Measurements from ENCODE around the gene CNKSR2. TPM values are rescaled to one million over a fixed set of nuclear protein-coding genes. Genes with fewer than 3 reads are reported as not detected.

CNKSR2 gene
- total RNA-seq, 1 experiment from 2014 or later, result 11.3 TPM

GRCh38 chrX:21581479-21581878, 207.3 kb downstream of the CNKSR2 start:
- ATAC-seq (no peak), DNase-seq (ENCODE audit: low spot score) (no peak)
- no peaks in the 10 kb centered on the region for H3K27me3 Mint-ChIP-seq (ENCODE audit: low read depth)
- H3K36me3 Mint-ChIP-seq, result peaks cover 5% of the 10 kb centered on the region; the same call in 1 of the 2 replicates
- TF ChIP-seq ELF4 (CRISPR knock-in tag; IDR thresholded peaks at IDR 0.05; ENCODE audit: low read depth), result no peak
- ChIA-PET CTCF (no interaction called here), POLR2A (no interaction called here)
- no peak overlapping the region for H3K27ac Mint-ChIP-seq
- peaks cover 5% of the 10 kb centered on the region for H3K4me1 Mint-ChIP-seq
- H3K9me3 Mint-ChIP-seq, result peaks cover 6% of the 10 kb centered on the region; the same call in 1 of the 2 replicates
- no peak overlapping the region for H3K4me3 Mint-ChIP-seq

- H3K4me1 Mint-ChIP-seq, result peaks cover 5% of the 10 kb centered on the region
- peaks cover 11% of the 10 kb centered on the region for H3K36me3 Mint-ChIP-seq
- no peak overlapping the region for H3K27ac Mint-ChIP-seq
- H3K4me3 Mint-ChIP-seq, result no peak overlapping the region
- no peaks in the 10 kb centered on the region for H3K27me3 Mint-ChIP-seq (ENCODE audit: low read depth)
- POLR2A ChIA-PET, result no interaction called here
- ATAC-seq, result no peak
- TF ChIP-seq HMGA2 (CRISPR knock-in tag; IDR thresholded peaks at IDR 0.05), result no peak
- no peak for TF ChIP-seq ELF4 (CRISPR knock-in tag; IDR thresholded peaks at IDR 0.05; ENCODE audit: low read depth)
- TF ChIP-seq TP53 (CRISPR knock-in tag; IDR thresholded peaks at IDR 0.05), result no peak
- no peak for TF ChIP-seq NR3C1 (CRISPR knock-in tag; conservative IDR thresholded peaks at IDR 0.05; ENCODE audit: low read depth)
- TF ChIP-seq ARID4B (CRISPR knock-in tag; IDR thresholded peaks at IDR 0.05; ENCODE audit: borderline replicate concordance), result no peak
- TF ChIP-seq GABPB1 (CRISPR knock-in tag; IDR thresholded peaks at IDR 0.05), result no peak
- no peak for TF ChIP-seq HMGXB4 (CRISPR knock-in tag; IDR thresholded peaks at IDR 0.05)
- TF ChIP-seq NFATC4 (CRISPR knock-in tag; IDR thresholded peaks at IDR 0.05), result no peak
- H3K9me3 Mint-ChIP-seq, result peaks cover 12% of the 10 kb centered on the region
- CTCF ChIA-PET, result no interaction called here
- no peak for DNase-seq (ENCODE audit: low spot score)
These were observed 211.8 kb downstream of the CNKSR2 start for GRCh38 chrX:21586001-21586400.

GRCh38 chrX:21590012-21590776, 216.0 kb downstream of the CNKSR2 start:
- Mint-ChIP-seq H3K36me3 (peaks cover 11% of the 10 kb centered on the region), H3K4me3 (no peak overlapping the region), H3K4me1 (no peaks in the 10 kb centered on the region), H3K27me3 (ENCODE audit: low read depth) (no peaks in the 10 kb centered on the region), H3K27ac (no peak overlapping the region), H3K9me3 (peaks cover 12% of the 10 kb centered on the region)
- ATAC-seq (no peak), DNase-seq (ENCODE audit: low spot score) (no peak)
- POLR2A ChIA-PET, result no interaction called here
- CTCF ChIA-PET, result no interaction called here
- TF ChIP-seq ZNF232 (CRISPR knock-in tag; IDR thresholded peaks at IDR 0.05) (no peak), FOXK1 (CRISPR knock-in tag; IDR thresholded peaks at IDR 0.05) (no peak), FOXJ3 (CRISPR knock-in tag; IDR thresholded peaks at IDR 0.05; ENCODE audit: borderline replicate concordance) (no peak), ZNF121 (CRISPR knock-in tag; IDR thresholded peaks at IDR 0.05) (no peak), FOXP4 (CRISPR knock-in tag; IDR thresholded peaks at IDR 0.05) (no peak), IRF2 (CRISPR knock-in tag; IDR thresholded peaks at IDR 0.05; ENCODE audit: borderline replicate concordance, low read depth) (no peak), GRHL2 (CRISPR knock-in tag; IDR thresholded peaks at IDR 0.05; ENCODE audit: insufficient replicate concordance, severe bottlenecking) (no peak), ATF6 (CRISPR knock-in tag; IDR thresholded peaks at IDR 0.05) (no peak), ZNF416 (CRISPR knock-in tag; IDR thresholded peaks at IDR 0.05) (no peak), ZNF512 (CRISPR knock-in tag; IDR thresholded peaks at IDR 0.05; ENCODE audit: borderline replicate concordance) (no peak), CREB1 (CRISPR knock-in tag; IDR thresholded peaks at IDR 0.05) (no peak)

Data from WTC11 (cell line).